Measurements from ENCODE around the gene TNFRSF12A. TPM values are rescaled to one million over a fixed set of nuclear protein-coding genes. Genes with fewer than 3 reads are reported as not detected.
A peak's percentile ranks its signal among the peaks of the same experiment; 100 is the strongest.

TNFRSF12A gene
- 100 to 1,000 TPM in 2 of 5 donors, 10 to 100 TPM in 2, 1 to 10 TPM in 1; 1.8 to 134 (median 77.2) TPM for total RNA-seq
- polyA plus RNA-seq: 100 to 1,000 TPM in 1 of 3 donors, 10 to 100 TPM in 2; 20.3 to 117 (median 25.8) TPM
- long read RNA-seq, donor 1, transcript TNFRSF12A-201 (4 exons, 1,033 nt): major isoform, 15 of 21 reads
- long read RNA-seq, donor 1, partial matches to known transcripts: 5 of 21 reads
- long read RNA-seq, donor 1, other reads (novel, unspliced or antisense): 0 of 21 reads
- long read RNA-seq, donor 2, transcript TNFRSF12A-201 (4 exons, 1,033 nt): major isoform, 20 of 27 reads
- long read RNA-seq, donor 2, partial matches to known transcripts: 7 of 27 reads
- long read RNA-seq, donor 2, other reads (novel, unspliced or antisense): 0 of 27 reads
- long read RNA-seq, donor 3, partial matches to known transcripts: 0 of 3 reads
- long read RNA-seq, donor 3, other reads (novel, unspliced or antisense): 0 of 3 reads
- long read RNA-seq, donor 4, partial matches to known transcripts: 0 of 2 reads
- long read RNA-seq, donor 4, other reads (novel, unspliced or antisense): 0 of 2 reads
- long read RNA-seq, donor 5, transcript TNFRSF12A-201 (4 exons, 1,033 nt): major isoform, 5 of 6 reads
- long read RNA-seq, donor 5, partial matches to known transcripts: 0 of 6 reads
- long read RNA-seq, donor 5, other reads (novel, unspliced or antisense): 0 of 6 reads
- long read RNA-seq, donor 6, transcript TNFRSF12A-201 (4 exons, 1,033 nt): major isoform, 17 of 17 reads
- long read RNA-seq, donor 6, partial matches to known transcripts: 0 of 17 reads
- long read RNA-seq, donor 6, other reads (novel, unspliced or antisense): 0 of 17 reads
- long read RNA-seq, donor 7, transcript TNFRSF12A-201 (4 exons, 1,033 nt): major isoform, 24 of 27 reads
- long read RNA-seq, donor 7, partial matches to known transcripts: 0 of 27 reads
- long read RNA-seq, donor 7, other reads (novel, unspliced or antisense): 0 of 27 reads
- long read RNA-seq, donor 8, transcript TNFRSF12A-201 (4 exons, 1,033 nt): major isoform, 7 of 7 reads
- long read RNA-seq, donor 8, partial matches to known transcripts: 0 of 7 reads
- long read RNA-seq, donor 8, other reads (novel, unspliced or antisense): 0 of 7 reads
- long read RNA-seq, donor 9, transcript TNFRSF12A-201 (4 exons, 1,033 nt): major isoform, 11 of 11 reads
- long read RNA-seq, donor 9, partial matches to known transcripts: 0 of 11 reads
- long read RNA-seq, donor 9, other reads (novel, unspliced or antisense): 0 of 11 reads
- long read RNA-seq, donor 10, transcript TNFRSF12A-201 (4 exons, 1,033 nt): major isoform, 7 of 7 reads
- long read RNA-seq, donor 10, partial matches to known transcripts: 0 of 7 reads
- long read RNA-seq, donor 10, other reads (novel, unspliced or antisense): 0 of 7 reads

GRCh38 chr16:3020247-3020603, at the start of gene TNFRSF12A:
Gene TNFRSF12A (plus strand): TSS chr16:3020368. CDS start chr16:3020398, 30 bp downstream.
- Histone ChIP-seq H3K27me3 (peaks cover 0 to 34% (median 20%) of the 10 kb centered on the region in 3 donors), H3K36me3 (no peaks in the 10 kb centered on the region), H3K27ac (peak within 1 kb of the TSS; percentile 97 to 99 (median 98)), H3K4me3 (peak within 1 kb of the TSS; percentile 63 to 85 (median 72)), H3K4me1 (peaks cover 38 to 76% (median 70%) of the 10 kb centered on the region in 4 donors), H3K9me3 (no peaks in the 10 kb centered on the region)
- DNase-seq: peak; percentile 81 to 96
- intact Hi-C loops (cut with DNase I; ENCODE audit: low total_unique reads): no loop called here
- TF ChIP-seq POLR2A (IDR thresholded peaks at IDR 0.05) (peak in 1 of 4 donors; percentile 66), POLR2AphosphoS5 (IDR thresholded peaks at IDR 0.05) (peak; percentile 33 to 90 (median 88)), EP300 (IDR thresholded peaks at IDR 0.05) (no peak)
- WGBS, 5 donors: 0 to 1% (median 1%) methylated on average over 9 to 49 of the region's 49 CpGs

GRCh38 chr16:2970563-2970962, 49.6 kb upstream of the TNFRSF12A start:
- Histone ChIP-seq H3K27me3 (peaks cover 18 to 49% (median 32%) of the 10 kb centered on the region in 3 donors), H3K9me3 (no peaks in the 10 kb centered on the region), H3K4me1 (peaks cover 32 to 56% (median 47%) of the 10 kb centered on the region in 4 donors), H3K27ac (peak overlapping the region in 3 of 5 donors; percentile 65 to 87 (median 79)), H3K36me3 (peaks cover 0 to 10% (median 0%) of the 10 kb centered on the region in 4 donors), H3K4me3 (peak overlapping the region; percentile 56 to 82 (median 70))
- 63 to 77% (median 75%) methylated on average over 5 to 6 of the region's 6 CpGs for WGBS, 5 donors
- DNase-seq: no peak
- no peak for TF ChIP-seq CTCF (IDR thresholded peaks at IDR 0.05)
- TF ChIP-seq POLR2AphosphoS5 (IDR thresholded peaks at IDR 0.05): no peak
- TF ChIP-seq POLR2A (IDR thresholded peaks at IDR 0.05): no peak
- TF ChIP-seq EP300 (IDR thresholded peaks at IDR 0.05): no peak
- intact Hi-C loops (cut with DNase I; ENCODE audit: low total_unique reads): no loop called here

- WGBS, 5 donors: 83 to 95% (median 87%) methylated on average over 20 to 35 of the region's 35 CpGs
- no peak overlapping the region for H3K27ac ChIP-seq
- H3K4me1 ChIP-seq: peaks cover 32 to 49% (median 45%) of the 10 kb centered on the region in 4 donors
- no peak for TF ChIP-seq EP300 (IDR thresholded peaks at IDR 0.05)
- no peak for TF ChIP-seq POLR2A (IDR thresholded peaks at IDR 0.05)
- TF ChIP-seq CTCF (IDR thresholded peaks at IDR 0.05): no peak
- no peak for TF ChIP-seq POLR2AphosphoS5 (IDR thresholded peaks at IDR 0.05)
- no peaks in the 10 kb centered on the region for H3K9me3 ChIP-seq
- H3K4me3 ChIP-seq: no peak overlapping the region
- intact Hi-C loops (cut with DNase I; ENCODE audit: low total_unique reads): no loop called here
- H3K27me3 ChIP-seq: peaks cover 14 to 41% (median 24%) of the 10 kb centered on the region in 3 donors
- DNase-seq: peak in 1 of 2 donors; percentile 11
- H3K36me3 ChIP-seq: peaks cover 0 to 10% (median 0%) of the 10 kb centered on the region in 4 donors
Measured at GRCh38 chr16:2971134-2971984, 48.8 kb upstream of the TNFRSF12A start.
